Measurements from ENCODE around the gene SNAI1.

Gene SNAI1

DNA sequence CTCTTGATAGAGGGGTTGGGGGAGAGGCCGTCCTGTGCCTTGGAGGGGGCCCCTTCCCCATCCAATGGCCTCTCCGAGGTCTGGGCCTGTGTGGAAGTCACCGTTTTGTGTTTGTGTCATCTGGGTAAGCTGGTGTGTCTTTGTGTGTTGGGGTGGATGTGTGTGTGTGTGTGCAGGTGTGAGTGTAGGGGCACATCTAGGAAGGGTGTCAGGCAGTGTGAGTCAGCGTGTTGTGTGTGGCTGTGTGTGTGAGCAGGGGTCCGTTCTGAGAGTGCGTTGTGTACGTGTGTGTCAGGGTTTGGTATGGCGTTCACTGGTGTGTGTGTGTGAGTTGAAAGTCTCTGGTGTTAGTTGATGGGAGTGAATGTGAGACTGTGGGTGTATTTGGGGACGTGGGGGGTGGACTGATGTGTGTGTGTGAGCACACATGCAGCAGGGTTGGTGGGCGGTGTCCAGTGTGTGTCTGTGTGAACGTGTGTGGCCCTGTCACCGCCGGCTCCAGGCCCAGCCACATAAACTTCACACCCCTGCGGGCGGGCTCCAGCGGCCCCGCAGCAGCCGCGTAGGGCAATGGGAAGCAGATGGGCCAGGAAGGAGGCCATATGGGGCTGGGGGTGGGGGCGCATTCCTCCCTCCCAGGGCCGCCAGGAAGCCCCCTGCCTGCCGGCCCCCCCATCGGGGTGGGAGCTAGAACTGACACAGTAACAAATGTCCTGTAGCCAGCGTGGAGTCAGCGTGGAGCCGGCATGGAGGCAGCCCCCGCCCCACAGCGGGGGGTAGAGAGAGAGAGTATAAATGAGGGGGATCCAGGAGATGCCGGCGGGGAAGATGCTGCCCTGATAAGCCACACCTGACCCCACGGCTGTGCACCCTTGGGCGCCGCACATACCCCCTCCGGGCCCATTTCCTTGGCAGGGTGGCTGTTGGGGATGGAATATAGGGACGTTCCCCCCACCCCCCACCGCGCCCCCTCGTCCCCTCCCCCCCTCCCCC, 32.1 kb downstream of the SNAI1 start:
- DNase-seq, result no peak

GRCh38 chr20:50015636-50015992, 32.8 kb downstream of the SNAI1 start:
- DNase-seq, result no peak

DNA sequence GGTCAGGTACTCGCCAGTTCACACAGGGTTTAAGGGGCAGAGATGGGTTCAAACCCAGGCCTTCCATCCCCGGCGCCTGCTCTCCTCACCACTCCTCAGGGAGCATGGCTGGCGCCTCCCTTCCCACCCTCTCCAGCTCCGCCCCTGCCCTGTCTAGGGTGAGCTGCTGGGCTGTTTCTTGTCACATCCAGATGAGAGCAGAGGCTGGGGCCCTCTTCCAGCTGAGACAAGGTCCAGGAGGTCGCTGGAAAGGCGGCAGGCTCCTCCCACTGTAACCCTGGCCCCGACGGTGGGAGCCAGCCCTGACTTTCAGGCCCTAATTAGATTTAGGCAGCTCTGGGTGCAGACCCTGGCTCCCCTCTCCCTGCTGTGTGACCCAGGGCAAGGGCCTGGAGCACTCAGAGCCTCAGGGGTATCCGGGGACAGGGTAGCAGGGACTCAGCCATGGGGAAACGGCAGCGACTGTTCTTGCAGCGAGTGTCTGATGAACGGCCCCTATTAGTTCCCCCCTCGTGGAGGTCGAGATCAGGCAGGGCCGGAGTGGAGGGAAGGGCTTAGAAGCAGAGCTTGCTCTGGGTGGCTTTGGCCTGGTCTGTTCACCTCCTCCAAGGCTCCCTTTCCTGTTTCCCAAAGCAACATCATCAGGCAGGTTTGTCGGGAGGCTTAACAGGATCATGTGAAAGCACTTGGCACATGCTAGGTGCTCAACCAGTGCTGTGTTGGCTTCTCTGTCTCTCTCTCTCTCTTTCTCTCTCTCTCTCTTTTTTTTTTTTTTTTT, 33.4 kb downstream of the SNAI1 start:
- DNase-seq, result no peak

- no peak for DNase-seq
Measured at GRCh38 chr20:50017160-50017559, 34.4 kb downstream of the SNAI1 start.

GRCh38 chr20:50017576-50018248, 34.9 kb downstream of the SNAI1 start:
- no peak for DNase-seq

- DNase-seq, result no peak
Measured at GRCh38 chr20:50019466-50020256, 36.9 kb downstream of the SNAI1 start.

GRCh38 chr20:50020288-50020687, 37.5 kb downstream of the SNAI1 start:
- no peak for DNase-seq

DNA sequence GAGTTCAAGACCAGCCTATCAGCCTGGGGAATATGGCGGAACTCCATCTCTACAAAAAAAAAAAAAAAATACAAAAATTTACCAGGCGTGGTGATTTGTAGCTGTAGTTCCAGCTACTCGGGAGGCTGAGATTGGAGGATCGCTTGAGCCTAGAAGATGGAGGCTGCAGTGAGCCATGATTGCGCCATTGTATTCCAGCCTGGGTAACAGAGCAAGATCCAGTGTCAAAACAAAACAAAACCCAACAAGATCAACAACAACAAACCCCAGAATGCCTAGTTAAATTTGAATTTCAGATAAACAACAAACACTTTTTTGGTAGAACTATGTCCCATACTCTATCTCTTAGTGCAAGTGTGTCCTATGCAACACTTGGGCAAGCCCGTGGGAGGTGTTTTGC, 39.9 kb downstream of the SNAI1 start:
- no peak for DNase-seq

GRCh38 chr20:50023116-50023805, 40.5 kb downstream of the SNAI1 start:
- DNase-seq, result no peak

DNA sequence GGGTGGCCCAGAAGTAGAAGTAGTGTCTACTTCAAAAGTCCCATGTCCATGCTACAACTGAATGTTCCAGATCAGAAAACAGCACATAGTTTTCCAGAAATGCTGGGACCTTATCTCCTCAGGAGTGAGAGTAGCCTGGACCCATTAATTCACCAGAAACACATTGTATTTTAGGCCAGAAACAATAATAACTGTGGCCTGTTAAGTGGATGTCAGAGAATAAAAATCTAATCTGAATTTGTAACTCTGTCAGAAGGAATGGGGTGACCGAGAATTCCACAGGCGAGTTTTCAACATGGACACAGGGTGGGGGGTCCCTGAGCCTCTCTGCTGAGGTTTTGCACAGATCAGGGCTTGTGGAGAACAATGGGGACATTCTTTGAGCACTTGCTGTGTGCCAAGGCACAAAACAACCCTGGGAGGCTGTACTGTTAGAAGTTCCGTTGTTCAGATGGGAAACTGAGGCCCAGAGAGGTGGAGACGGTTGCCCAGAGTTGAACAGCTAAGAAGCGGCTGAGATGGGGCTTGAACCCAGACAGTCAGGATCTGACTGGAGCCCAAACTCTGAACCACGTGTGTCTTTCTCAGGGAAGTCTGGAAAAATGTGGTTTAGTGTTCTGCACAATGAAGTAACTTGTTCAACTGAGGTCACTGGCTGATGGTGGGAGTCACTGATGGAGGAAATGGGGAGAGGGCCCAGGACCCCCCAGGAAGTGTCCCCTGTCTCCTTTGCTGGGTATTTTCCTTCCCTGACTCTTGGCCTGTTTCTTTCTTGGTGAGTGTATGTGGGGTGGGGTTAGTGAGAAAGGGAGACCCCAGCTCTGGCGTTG, 44.2 kb downstream of the SNAI1 start:
- DNase-seq, result no peak

GRCh38 chr20:50027611-50028105, 44.9 kb downstream of the SNAI1 start:
- no peak for DNase-seq

DNA sequence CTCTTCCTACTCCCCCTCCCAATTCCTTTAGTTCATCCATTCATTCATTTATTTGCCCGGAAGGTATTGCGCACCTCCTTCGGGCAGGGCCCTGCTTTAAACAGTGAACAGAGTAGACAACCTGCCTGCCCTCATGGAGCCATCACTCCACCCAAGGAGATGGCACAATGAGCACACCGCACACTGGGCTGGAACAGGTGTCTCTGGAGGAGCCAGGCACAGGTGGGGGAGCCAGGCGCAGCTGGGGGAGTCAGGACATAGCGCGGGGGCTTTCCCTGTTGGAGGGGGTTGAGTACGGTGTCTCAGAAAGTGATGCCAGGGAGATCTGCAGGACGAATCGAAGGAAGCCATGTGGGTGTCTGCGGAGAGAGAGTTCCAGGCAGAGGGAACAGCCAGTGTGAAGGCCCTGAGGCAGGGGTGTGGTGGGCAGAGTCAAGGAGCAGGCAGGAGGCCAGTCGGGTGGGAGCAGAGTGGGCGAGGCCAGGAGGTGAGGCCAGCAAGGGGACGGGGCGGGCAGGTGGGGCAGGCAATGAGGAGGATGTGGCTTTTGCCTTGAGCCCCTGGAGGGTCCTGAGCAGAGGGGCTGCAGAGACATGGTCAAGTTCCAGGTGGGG, 46.4 kb downstream of the SNAI1 start:
- no peak for DNase-seq

DNA sequence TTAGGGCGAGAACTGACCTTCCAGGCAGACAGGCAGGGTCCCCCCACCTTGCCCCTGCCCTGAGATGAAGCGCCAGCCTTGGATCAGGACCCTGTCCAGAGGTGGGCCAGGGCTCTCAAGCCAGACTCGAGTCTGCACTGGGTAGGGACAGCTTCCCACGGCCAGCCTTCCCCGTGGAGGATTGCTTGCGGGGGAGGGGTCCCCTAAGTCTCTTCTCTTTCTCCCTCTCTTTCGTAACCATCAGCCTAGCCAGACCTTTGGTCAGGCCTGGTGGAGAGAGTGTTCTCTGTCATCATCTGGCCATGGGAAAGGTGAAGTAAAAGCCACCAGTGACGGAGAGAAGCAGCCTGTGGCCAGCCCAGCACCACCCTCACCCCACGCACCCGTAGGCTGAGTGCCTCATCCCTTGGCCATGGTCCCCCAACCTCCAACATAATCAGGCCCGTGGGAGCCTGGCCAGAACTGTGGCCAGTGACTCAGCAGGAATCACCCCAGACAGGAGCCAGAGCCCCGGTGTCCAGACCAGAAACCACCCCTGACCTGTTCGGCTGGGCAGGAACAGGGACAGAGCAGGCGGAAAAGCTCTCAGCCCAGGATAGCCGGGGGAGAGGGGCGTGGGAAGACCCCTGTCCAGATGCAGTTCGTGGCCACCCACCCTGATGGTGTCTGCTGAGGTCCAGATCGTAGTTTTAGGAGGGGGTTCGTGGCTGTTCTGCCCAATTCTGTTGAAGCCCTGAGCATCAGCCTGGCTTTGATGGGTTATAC, 47.1 kb downstream of the SNAI1 start:
- DNase-seq, result no peak

DNA sequence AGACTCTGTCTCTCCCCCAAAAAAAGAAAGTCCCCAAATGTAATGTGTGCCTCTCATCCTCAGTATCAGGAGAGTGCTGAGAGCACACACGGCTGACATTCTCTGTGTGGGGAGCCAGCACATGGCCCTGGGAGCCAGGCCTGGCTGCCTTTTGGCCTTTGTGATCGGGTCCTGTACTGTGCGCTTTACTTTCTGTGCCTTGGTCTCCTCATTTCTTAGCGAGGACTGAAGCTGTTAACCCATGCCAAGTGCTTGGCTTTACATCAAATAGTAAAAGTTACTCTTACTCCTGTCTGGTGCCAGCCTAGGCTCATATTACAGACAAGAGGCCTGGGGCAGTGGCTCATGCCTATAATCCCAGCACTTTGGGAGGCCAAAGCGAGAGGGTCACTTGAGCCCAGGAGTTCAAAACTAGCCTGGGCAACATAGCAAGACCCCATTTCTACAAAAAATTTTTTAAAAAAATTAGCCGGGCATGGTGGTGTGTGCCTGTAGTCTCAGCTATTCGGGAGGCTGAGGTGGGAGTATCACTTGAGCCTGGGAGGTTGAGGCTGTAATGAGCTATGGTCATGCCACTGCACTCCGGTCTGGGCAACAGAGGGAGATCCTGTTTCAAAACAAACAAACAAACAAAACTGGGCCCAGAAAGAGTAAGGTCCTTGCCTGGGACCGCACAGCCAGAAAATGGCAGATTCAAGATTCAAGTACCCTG, 50.3 kb downstream of the SNAI1 start:
- no peak for DNase-seq

GRCh38 chr20:50034567-50035180, 51.9 kb downstream of the SNAI1 start:
- no peak for DNase-seq

DNA sequence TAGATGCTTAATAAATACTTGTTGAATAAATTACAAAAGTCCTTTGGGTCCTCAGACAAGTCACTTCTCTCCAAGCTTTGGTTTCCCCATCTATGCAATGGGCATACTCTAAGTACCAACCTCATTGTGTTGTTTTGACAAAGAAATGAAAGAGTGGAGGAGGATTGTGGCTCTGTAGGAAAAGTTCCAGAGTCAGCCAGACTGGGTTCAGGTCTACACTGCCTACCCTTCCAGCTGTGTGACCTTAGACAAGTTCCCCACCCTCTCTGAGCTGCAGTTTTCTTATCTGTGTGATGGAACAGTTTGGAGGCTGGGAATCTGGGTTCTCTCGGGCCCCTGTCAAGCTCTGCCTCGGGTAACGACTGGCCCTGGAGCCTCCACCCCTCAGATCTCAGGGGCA, 53.9 kb downstream of the SNAI1 start:
- no peak for DNase-seq

DNA sequence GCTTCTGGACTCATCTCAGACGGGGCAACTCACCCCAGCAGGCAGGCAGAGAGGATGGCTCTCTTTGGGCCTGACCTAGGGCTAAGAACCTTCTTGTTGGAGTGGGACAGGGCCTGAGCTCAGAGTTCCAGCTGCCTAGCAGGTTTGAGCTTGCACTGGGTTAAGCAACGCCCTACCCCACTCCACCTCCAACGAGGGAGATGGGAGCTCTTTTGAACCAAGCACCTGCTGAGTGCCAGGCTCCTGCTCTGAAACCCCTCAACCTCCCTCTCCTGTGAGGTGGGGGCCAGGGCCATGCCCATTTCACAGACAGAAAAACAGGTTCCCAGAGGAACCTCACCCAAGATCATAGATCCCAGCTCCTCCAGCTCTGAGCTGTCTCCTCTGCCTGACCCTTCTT, 54.3 kb downstream of the SNAI1 start:
- DNase-seq, result no peak

- no peak for DNase-seq
Measured at GRCh38 chr20:50037575-50037974, 54.8 kb downstream of the SNAI1 start.
